AG09309 (cell line): ENCODE results near the gene KLHL41.

Experiments
- DNase-seq: peaks from one replicate; pipeline ENCODE4 v3.0.0-alpha.2; 2010; ENCODE audit warnings: low read depth
- H3K4me3 ChIP-seq: 2 replicates; pipeline ENCODE4 v1.5.1; 2011; ENCODE audit warnings: mild to moderate bottlenecking, low read depth, low read length, moderate library complexity; ENCODE audit not compliant: control insufficient read depth
- TF ChIP-seq, protein P1 (sequence below): IDR thresholded peaks from 2 replicates; pipeline ENCODE4 v1.5.1; 2011; ENCODE audit warnings: mild to moderate bottlenecking, low read depth, low read length, inconsistent platforms; ENCODE audit not compliant: insufficient read depth, control insufficient read depth; ENCODE audit errors: missing control alignments

The KLHL41 gene

DNA sequence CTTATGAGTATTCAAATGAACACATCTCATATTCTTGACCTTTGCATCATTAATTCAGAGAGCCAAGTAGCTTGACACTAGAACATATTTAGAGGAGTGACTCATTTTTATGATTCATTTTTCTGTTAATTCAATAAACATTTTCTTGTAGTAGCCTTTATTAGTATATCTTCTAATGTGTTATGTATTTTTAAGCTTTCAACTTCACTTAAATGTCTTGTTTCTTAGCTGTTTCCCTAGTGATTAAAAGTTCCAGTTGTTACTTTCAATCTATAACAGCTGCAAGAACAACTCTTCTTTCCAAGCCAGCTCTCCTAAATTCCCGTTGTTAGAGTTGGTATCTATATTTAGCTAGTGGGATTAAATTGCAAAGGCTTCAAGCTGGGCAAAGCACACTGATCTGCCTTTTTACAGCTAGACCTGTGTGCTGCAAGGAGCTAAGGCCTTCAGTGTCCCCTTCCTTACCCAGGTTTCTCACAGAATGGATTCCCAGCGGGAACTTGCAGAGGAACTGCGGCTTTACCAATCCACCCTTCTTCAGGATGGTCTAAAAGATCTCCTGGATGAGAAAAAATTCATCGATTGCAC lies at the start of gene KLHL41:
Gene KLHL41 (plus strand): TSS at position 405 of the 588 bp plus-strand sequence. CDS start 77 bp downstream, at position 482.
- no peak within 1 kb of the TSS for H3K4me3 ChIP-seq
- no peak for DNase-seq
- TF ChIP-seq, protein P1, sequence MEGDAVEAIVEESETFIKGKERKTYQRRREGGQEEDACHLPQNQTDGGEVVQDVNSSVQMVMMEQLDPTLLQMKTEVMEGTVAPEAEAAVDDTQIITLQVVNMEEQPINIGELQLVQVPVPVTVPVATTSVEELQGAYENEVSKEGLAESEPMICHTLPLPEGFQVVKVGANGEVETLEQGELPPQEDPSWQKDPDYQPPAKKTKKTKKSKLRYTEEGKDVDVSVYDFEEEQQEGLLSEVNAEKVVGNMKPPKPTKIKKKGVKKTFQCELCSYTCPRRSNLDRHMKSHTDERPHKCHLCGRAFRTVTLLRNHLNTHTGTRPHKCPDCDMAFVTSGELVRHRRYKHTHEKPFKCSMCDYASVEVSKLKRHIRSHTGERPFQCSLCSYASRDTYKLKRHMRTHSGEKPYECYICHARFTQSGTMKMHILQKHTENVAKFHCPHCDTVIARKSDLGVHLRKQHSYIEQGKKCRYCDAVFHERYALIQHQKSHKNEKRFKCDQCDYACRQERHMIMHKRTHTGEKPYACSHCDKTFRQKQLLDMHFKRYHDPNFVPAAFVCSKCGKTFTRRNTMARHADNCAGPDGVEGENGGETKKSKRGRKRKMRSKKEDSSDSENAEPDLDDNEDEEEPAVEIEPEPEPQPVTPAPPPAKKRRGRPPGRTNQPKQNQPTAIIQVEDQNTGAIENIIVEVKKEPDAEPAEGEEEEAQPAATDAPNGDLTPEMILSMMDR = no peak

- no peak for DNase-seq
- no peak overlapping the region for H3K4me3 ChIP-seq
- TF ChIP-seq, protein P1 = no peak
These were observed 48.4 kb upstream of the KLHL41 start for GRCh38 chr2:169461143-169461542.

DNA sequence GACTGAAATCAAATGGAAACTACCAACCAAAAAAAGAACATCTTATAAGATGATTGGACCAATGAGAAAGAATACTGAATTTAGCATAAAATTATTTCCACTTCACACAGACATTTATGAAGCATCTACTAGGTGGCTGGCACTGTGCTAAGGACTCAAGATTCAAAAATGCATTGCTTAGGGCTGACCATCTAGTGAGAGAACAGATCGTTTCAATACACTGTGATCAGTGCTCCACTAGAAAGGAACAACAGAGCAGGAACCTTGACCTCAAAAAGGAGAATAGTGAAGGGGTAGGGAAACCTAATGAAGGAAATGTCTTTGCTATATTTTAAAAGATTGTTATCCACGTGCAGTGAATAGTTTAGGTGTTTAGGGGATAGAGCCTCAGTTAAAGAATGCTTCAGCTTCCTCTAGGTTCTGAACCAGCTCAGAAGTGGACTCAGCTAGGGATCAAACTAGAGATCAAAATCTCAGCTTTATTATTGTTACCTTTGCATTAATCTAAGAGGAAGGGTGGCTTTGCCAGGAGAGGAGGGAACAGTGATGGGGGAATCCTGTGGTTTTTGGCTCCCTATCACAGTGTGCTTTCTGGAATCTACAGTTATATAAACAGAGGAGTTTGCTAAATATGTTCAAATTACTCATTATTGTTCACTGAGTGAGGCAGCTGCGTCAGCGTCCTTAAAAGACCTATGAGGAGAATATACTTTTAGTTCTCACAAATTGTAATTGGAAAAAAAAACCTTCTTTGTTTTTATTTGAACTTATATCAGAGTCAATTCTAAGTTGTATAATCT lies 46.4 kb upstream of the KLHL41 start:
- DNase-seq = peak; percentile 64
- no peak overlapping the region for H3K4me3 ChIP-seq
- TF ChIP-seq, protein P1 = no peak

- TF ChIP-seq, protein P1 = no peak
- no peak for DNase-seq
- no peak overlapping the region for H3K4me3 ChIP-seq
These were observed 45.0 kb upstream of the KLHL41 start for GRCh38 chr2:169464466-169464865.

DNA sequence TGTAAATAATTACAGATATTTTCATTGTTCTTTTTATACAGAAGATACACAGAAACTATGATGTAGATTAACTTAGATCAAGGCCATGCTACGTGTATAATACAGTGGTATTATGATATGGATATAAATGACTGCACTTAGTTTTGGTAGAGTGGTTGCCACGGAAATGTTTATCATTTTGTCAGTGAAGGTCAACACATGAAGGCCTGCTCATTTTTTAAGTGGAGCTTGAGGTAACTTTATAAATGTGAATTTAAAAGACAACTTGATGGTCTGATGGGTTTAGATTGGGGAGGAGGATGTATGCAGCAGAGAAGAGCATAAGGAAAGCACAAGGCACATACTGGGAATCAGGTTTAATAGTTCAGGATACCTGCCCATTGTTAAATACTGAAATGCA lies 44.6 kb upstream of the KLHL41 start:
- no peak overlapping the region for H3K4me3 ChIP-seq
- no peak for DNase-seq
- TF ChIP-seq, protein P1 = no peak

GRCh38 chr2:169468841-169469240 lies 40.7 kb upstream of the KLHL41 start:
- H3K4me3 ChIP-seq = no peak overlapping the region
- TF ChIP-seq, protein P1 = no peak
- DNase-seq = no peak
